Parathyroid adenoma (tissue), 2 donors: ENCODE results near the gene B3GNT9.

ENCODE experiments used
- H2AFZ ChIP-seq: fragments of 300-600 bp; sonication (generic); one replicate; pipeline ENCODE4 v1.7.0; 2017; ENCODE audit warnings: antibody characterized with exemption, mild to moderate bottlenecking
- H3K27ac ChIP-seq: fragments of 300-600 bp; sonication (generic); one replicate; pipeline ENCODE4 v1.7.0; 2017
- H3K27me3 ChIP-seq: fragments of 300-600 bp; sonication (generic); one replicate; pipeline ENCODE4 v1.7.0; 2017; ENCODE audit warnings: low read length; ENCODE audit not compliant: control insufficient read depth, insufficient read depth
- H3K36me3 ChIP-seq: fragments of 300-600 bp; sonication (generic); one replicate; pipeline ENCODE4 v1.7.0; 2017; ENCODE audit warnings: low read length; ENCODE audit not compliant: control insufficient read depth, insufficient read depth
- H3K4me1 ChIP-seq: fragments of 300-600 bp; sonication (generic); one replicate; pipeline ENCODE4 v1.7.0; 2017; ENCODE audit warnings: control low read depth
- H3K4me2 ChIP-seq: fragments of 300-600 bp; sonication (generic); one replicate; pipeline ENCODE4 v1.7.0; 2017; ENCODE audit warnings: low read length
- H3K4me3 ChIP-seq: fragments of 300-600 bp; sonication (generic); one replicate; pipeline ENCODE4 v1.7.0; 2017; ENCODE audit warnings: low read depth, low read length
- H3K79me2 ChIP-seq: fragments of 300-600 bp; sonication (generic); one replicate; pipeline ENCODE4 v1.7.0; 2017; ENCODE audit warnings: control low read depth
- H3K9ac ChIP-seq: fragments of 300-600 bp; sonication (generic); one replicate; pipeline ENCODE4 v1.7.0; 2017; ENCODE audit warnings: mild to moderate bottlenecking
- H3K9me3 ChIP-seq: fragments of 300-600 bp; sonication (generic); one replicate; pipeline ENCODE4 v1.7.0; 2017; ENCODE audit warnings: low read length; ENCODE audit not compliant: control insufficient read depth
- TF ChIP-seq, protein P1 (sequence below): fragments of 300-600 bp; sonication (generic); IDR thresholded peaks from one replicate; pipeline ENCODE4 v1.7.0; 2017; ENCODE audit warnings: antibody characterized with exemption, mild to moderate bottlenecking
- donor health status: primary hyperparathyroidism.

The B3GNT9 gene

DNA sequence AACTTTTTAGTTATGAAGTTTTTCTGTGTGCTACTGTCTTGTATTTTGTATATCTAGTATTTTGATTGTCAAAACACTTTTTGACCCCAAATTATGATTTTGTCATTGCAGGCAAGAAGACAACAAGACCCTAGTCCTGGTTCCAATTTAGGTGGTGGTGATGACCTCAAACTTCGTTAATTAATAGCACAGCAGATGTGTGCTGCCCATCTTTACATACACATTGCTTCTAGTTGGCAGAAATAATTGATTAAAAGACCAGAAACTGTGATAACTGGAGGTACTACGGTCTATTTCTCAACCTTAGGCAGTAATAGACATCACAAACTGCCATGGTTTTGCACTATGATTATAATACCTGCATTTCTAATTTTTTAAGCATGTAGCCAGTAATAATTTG is 52.2 kb downstream of the B3GNT9 start:
- Histone ChIP-seq H3K9me3 (no peaks in the 10 kb centered on the region), H3K4me1 (no peaks in the 10 kb centered on the region), H3K9ac (no peak overlapping the region), H2AFZ (no peak overlapping the region), H3K79me2 (peaks cover 6% of the 10 kb centered on the region), H3K27me3 (no peaks in the 10 kb centered on the region), H3K27ac (no peak overlapping the region), H3K4me3 (no peak overlapping the region), H3K36me3 (no peaks in the 10 kb centered on the region), H3K4me2 (no peak overlapping the region)
- TF ChIP-seq, protein P1, sequence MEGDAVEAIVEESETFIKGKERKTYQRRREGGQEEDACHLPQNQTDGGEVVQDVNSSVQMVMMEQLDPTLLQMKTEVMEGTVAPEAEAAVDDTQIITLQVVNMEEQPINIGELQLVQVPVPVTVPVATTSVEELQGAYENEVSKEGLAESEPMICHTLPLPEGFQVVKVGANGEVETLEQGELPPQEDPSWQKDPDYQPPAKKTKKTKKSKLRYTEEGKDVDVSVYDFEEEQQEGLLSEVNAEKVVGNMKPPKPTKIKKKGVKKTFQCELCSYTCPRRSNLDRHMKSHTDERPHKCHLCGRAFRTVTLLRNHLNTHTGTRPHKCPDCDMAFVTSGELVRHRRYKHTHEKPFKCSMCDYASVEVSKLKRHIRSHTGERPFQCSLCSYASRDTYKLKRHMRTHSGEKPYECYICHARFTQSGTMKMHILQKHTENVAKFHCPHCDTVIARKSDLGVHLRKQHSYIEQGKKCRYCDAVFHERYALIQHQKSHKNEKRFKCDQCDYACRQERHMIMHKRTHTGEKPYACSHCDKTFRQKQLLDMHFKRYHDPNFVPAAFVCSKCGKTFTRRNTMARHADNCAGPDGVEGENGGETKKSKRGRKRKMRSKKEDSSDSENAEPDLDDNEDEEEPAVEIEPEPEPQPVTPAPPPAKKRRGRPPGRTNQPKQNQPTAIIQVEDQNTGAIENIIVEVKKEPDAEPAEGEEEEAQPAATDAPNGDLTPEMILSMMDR = no peak
